HepG2 (cell line): Measurements from ENCODE around the gene GNAZ.

Experiments
- CHD2 ChIP-seq: IDR thresholded peaks from 2 replicates; pipeline ENCODE4 v1.6.1; 2011; ENCODE audit warnings: low read depth, low read length, improper control_type of control experiment
- CHD4 ChIP-seq: fragments of 200-600 bp; sonication (generic); IDR thresholded peaks from 2 replicates; pipeline ENCODE4 v1.7.0; 2017; ENCODE audit warnings: mild to moderate bottlenecking, low read length, borderline replicate concordance
- CTCF ChIP-seq: sonication (generic); formaldehyde crosslinking; IDR thresholded peaks from 2 replicates; pipeline ENCODE4 v1.5.0; 2020; ENCODE audit warnings: mild to moderate bottlenecking, missing genetic modification reagents, moderate library complexity
- GLI4 ChIP-seq: sonication (generic); formaldehyde crosslinking; IDR thresholded peaks from 2 replicates; pipeline ENCODE4 v1.5.1; 2020; ENCODE audit warnings: missing genetic modification reagents, mild to moderate bottlenecking, moderate library complexity, borderline replicate concordance
- MTF1 ChIP-seq: sonication (generic); formaldehyde crosslinking; IDR thresholded peaks from 2 replicates; pipeline ENCODE4 v1.5.0; 2020; ENCODE audit warnings: missing genetic modification reagents
- RAD21 ChIP-seq: fragments of 450-650 bp; formaldehyde crosslinking; IDR thresholded peaks from 2 replicates; pipeline ENCODE4 v1.5.0; 2020; ENCODE audit warnings: mild to moderate bottlenecking
- SUZ12 ChIP-seq: fragments of 150-350 bp; IDR thresholded peaks from 2 replicates; pipeline ENCODE4 v1.6.1; 2014; ENCODE audit warnings: low read depth, low read length
- ZFX ChIP-seq: sonication (generic); formaldehyde crosslinking; IDR thresholded peaks from 2 replicates; pipeline ENCODE4 v1.4.0; 2020; ENCODE audit warnings: mild to moderate bottlenecking, low read depth, missing genetic modification reagents, moderate library complexity
- ZNF136 ChIP-seq: sonication (generic); formaldehyde crosslinking; IDR thresholded peaks from 2 replicates; pipeline ENCODE4 v1.8.1; 2022; ENCODE audit warnings: low read depth, mild to moderate bottlenecking, moderate library complexity, missing genetic modification reagents
- ZNF280D ChIP-seq: sonication (generic); formaldehyde crosslinking; IDR thresholded peaks from 2 replicates; pipeline ENCODE4 v1.5.1; 2020; ENCODE audit warnings: mild to moderate bottlenecking, missing genetic modification reagents

GRCh38 chr22:23124611-23125511, 54.5 kb downstream of the GNAZ start:
- TF ChIP-seq CTCF (CRISPR knock-in tag) = no peak
- TF ChIP-seq SUZ12 = no peak
- TF ChIP-seq CHD4 = no peak
- no peak for TF ChIP-seq ZFX (CRISPR knock-in tag)
- TF ChIP-seq CHD2 = no peak
- TF ChIP-seq GLI4 (CRISPR knock-in tag) = no peak
- no peak for TF ChIP-seq ZNF280D (CRISPR knock-in tag)
- TF ChIP-seq MTF1 (CRISPR knock-in tag) = no peak
- no peak for TF ChIP-seq RAD21
- no peak for TF ChIP-seq ZNF136
